HG03575 (cell line): Measurements from ENCODE around the gene KCNAB1.

Source experiments
- ATAC-seq: cut with Tn5 transposase; IDR thresholded peaks from one replicate; pipeline ENCODE4 v1.9.1; 2021; ENCODE audit not compliant: unreplicated experiment, insufficient number of reproducible peaks, low FRiP score; ENCODE audit errors: extremely low read depth

KCNAB1 gene

DNA sequence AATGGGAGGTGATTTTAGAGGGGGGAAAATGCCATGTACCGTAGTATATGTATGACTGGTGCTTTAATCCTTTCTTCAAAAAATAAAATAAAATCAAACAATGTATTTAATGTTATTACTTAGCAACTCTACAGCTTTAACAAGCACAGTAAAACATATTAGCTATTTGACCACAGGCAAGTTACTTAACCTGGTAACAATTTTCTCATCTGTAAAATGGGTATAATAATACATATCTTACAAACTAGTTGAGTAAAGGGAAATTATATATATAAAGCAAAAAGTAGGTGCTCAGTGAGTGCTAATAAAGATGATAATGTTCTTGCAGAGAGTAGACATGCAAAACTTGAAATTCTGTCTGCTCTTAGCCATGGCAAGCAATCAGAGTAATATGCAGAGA lies 406.7 kb downstream of the KCNAB1 start:
- ATAC-seq: no peak

DNA sequence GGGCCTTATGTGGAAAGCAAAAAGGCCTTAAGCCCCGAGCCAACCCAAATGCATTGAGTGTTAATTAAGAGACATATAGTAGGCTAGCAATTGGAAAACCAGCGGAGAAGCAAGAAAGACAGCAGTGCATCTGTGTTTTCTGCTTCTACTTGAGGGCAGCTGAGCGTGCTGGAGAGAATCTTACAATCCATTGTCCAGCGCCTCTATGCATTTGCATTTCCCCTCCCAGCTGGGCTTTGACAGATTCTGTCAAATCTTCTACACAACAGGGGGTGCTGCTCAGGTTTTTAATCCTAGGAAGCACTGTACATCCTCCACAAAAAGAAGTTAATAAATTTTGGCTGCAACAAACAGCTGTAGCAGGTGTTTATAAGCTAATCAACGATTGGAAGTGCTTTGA lies 410.6 kb downstream of the KCNAB1 start:
- ATAC-seq: no peak

DNA sequence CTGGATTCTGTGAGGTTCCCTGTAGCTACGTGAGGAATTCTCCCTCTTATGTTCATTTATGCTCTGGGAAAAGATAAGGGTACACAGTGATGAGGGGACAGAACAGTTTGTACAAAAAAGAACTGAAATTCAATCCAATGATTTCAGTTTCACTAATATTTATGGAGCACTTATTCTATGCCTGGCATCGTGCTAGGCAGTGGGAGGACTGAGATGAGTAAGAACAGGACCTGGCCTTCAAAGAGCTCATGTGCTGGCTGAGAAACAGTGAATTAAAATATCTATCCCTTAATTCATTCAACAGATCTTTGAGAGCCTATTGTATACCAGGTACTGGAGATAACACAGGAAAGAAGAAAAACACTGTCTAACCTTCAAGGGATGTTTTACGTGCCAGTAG lies 412.4 kb downstream of the KCNAB1 start:
- no peak for ATAC-seq

DNA sequence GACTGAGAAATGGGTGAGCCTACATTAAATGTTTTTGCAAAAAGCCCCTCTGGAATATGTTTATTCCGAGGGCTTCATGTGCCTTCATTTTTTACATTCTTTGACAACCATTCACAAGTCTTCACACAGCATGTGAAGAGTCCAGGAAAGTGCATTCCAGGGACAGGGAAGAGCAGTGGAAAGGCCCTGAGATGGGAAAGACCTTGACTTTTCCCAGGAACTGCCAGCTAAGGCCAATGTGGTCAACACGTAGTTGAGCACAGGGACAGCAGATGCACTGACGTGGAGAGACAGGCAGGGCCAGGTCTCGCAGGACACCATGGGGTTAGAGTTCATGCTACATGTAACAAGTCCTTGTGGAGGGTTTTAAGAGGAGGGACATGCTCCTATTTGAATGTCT lies 412.8 kb downstream of the KCNAB1 start:
- no peak for ATAC-seq

DNA sequence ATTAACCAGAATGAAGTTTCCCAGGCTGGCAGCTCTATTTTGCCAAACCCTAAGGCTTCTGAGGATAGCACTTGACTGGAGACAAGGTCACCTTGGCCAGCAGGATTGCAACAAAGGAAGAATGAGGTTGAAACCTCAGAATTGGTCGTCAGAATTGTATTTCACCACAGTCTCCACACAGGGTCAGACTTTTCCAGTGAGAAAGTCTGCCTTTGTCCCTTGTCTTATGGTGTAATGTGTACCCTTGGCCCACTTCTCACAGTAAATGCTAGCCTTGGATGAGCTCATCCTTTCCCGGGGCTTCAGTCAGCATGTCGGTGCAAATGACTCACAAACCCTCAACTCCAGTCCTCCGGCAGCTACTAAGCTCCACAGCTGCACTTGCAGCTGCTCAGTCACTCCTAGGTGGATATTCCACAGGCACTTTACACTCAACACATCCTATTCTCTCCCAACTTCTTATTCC lies 414.8 kb downstream of the KCNAB1 start:
- ATAC-seq: no peak

DNA sequence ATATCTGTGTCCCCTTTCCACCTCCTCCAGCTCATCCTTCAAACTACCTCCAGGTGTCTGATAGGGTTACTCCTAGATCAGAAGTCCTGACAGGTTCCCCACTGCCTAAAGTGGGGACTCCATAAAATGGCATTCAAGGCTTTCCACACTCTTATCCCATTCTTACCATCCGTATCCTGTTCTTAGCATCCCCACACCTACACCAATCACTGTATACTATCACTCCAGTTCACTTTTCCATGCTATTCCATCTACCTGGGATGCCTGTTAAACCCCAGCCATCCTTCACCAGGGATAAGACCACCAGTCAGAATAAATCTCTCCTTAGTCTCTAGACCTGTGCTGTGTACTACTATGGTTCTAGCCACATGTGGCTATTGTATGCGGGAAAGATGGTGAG lies 415.4 kb downstream of the KCNAB1 start:
- no peak for ATAC-seq

DNA sequence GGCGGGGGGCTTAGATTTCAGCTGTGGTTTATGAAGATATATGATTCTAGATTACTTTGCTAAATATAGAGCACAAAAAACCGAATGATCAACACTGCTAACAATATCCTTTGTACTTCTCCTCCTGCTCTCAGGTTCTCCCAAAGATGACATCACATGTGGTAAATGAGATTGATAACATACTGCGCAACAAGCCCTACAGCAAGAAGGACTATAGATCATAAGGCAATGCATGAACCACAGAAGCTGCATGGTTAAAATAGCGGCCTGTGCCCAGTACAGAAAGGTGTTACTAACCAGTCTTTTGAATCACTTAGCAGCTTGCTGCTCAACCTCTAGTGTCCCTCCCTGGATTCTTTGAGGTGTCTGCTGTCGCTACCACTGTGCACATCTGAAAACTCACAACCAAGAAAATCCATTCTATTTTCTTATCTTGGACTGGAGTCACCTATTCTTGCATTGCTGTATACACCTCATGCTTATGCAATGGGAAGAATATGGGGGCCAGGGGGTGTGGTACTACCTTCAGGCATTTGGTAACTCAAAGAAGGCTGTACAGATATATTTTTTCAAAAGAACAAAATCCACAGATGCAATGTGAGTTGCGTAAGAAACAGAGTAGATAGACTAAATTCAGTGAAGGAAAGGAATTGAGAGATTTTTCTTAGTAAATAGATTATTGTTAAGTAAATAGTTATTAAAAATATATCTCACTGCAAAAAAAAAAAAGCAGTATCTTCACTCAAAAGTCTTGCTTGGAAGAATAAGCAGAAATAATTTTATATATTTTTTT lies 416.3 kb downstream of the KCNAB1 start:
- ATAC-seq: no peak

DNA sequence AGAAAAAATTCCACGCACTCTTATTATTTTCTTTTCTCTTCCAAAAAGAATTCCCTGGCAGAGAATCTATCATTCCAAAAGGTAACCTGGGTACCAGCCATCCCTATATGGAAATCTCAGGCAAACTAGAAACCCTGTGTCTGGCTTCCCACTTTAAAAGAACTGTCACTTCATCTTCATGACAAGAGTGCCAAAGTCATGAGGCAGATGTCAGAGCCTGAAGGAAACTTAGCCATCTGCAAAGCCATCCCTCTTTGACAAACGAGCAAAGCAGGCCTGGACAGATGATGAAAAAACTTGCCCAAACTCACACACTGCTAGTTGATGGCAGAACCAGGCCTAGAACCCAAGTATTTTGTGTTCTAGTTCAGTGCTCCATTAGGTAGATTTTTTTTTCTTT lies 418.7 kb downstream of the KCNAB1 start:
- ATAC-seq: no peak

DNA sequence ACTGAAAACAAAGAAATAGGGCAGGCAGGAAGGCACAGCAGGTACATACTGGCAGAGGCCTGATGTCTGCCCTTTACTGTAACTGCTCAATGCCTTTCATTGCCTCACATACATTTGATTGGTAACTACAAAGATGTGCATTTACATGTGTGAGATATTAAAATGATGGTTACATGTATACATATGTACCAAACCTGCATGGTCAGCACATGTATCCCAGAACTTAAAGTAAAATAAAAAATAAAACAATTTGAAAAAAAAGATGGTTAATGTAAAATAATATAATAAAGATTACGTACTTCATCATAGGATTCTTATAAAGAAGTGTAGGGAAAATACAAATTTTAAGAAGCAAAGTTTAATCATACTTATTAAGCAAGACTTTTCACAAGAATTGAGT lies 419.4 kb downstream of the KCNAB1 start:
- no peak for ATAC-seq

DNA sequence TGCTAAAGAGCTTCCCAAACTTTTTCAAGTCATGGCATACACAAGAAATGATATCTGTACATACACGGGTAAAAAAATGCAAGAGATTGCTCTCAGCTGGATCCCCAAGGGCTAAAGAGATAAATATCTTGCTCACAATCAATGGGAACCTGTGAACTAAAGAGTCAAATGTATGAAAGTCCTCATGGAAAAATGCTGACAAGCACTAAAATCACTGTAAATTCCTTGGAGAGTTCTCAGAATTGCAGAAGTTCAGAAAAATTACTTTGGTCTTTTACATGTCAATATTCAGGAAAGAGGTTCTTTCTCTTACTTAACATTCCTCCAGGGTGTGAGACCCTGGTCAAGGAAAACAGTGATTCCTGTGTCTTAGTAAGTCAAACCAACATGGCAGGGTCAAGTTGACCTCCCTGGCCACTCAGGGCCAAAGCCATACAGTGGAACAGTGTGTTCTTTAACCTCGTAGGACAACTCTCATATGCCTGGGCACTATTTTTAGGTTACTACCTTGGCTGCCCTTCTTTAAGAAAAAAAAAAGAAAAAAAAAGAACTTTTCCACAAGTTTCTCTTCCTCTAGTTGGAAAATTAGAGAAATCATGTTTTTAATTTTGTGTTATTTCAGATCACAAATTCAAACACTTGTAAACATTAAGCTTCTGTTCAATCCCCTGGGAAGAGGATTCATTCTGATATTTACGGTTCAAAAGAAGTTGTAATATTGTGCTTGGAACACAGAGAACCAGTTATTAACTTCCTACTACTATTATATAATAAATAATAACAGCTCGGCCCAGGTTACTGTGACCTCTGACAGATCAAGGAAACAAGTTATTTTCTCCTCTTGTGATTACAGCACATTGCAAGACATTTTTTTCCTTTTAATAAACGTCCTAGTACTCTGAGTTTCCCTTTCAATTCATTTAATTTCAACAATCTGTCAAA lies 422.0 kb downstream of the KCNAB1 start:
- ATAC-seq: no peak

DNA sequence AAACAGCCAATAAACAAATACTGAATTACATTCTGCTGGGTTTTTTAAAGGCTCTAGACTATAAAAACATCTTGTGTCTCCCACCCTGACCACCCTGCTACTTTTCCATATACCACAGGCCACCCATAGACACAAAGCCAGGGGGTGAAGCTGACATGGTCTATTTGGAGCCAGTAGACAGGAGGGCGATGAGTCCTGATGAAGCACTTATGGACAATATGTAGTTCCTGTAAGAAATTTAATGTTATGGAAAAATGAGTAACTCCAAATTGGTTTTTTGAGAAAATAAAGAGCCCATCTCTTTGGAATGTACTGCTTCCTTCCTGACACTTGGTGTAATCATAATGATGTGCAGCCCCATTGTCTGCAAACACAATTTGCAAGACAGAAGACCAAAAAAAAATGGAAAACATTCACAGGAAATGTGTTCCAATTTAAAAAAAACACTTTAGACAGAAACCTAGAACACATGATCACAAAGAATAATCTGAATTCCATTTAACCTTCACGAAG lies 422.7 kb downstream of the KCNAB1 start:
- ATAC-seq: no peak

DNA sequence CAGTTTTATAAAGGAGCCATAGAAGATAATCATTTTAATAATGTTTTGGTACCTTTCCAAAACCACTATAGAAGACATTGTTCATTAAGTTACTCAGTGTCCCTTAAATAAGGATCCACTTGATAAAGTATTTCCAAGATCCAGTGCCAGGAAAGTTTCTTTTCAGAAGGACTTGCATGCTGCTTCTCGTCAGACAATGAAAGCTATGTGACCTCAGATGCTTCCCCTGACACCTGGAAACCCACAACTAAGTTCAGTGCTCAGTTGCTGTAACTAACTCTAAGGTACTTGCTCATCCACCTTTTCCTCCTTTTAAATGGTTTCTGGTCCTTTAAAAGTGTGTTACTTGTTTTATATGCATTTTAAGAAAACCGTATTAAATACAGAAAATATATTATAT lies 427.3 kb downstream of the KCNAB1 start:
- no peak for ATAC-seq

DNA sequence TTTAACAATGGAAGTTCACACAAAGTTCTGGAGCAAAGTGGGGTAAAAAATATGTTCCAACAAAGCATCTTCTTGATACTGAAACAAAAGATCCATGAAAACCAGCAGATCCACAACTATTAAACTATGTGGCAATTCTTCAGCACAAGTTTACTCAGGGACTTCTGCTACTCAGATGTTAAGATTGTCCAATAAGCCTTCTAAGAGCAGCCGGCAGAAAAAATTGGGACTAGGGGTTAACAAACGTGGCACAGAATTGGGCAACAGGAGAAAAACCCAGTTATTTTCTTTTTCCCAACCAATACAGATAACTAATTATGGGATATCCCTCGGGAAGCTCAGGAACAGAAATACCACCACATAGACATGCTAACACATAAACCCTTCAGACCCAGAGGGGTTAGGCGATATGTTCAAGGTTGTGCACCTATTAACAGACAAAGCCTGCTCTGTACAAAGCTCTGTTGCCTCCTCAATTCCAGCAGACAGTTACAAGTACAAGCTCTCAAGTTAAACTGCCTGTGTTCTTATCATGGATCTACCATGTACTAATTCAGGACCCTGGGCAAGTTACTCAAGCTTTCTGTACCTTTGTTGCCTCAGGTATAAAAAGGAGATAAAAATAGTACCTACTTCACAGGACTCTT lies 427.8 kb downstream of the KCNAB1 start:
- no peak for ATAC-seq

DNA sequence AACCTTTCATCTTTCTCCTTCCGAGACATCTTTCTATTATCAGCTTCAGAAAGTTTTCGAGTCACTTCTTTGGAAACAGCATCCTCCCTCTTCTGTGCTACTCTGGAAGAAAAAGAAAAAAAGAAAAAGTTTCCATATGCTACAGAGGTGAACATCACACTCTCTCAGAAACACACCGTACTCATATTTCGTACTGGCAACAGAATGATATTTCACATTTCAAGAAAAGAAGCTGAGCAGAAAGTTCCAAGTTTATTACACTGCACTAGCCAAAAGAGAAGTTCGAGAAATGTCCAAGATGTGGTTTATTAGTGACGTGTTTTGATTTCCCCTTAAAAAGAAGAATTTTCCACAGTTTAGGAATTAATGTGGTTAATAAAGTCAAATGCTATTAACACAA lies 428.5 kb downstream of the KCNAB1 start:
- no peak for ATAC-seq

DNA sequence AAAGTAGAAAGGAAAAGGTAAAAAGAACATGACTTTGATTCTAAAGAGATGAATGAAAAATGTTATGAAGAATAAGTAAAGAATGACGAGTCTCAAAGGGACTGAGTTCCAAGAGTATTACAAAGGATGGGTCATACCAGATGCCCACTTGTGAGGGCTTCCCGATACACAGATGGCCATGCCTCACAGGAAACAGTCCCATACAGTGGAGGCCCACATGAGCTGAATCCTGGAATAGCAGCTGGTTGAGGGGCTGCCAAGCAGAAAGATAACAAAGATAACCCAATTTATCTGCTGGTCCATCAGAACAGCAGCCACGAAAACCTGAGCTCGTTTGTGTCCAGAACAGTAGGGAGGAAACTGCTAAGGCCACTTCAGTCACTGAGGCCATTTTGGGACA lies 430.9 kb downstream of the KCNAB1 start:
- ATAC-seq: no peak

DNA sequence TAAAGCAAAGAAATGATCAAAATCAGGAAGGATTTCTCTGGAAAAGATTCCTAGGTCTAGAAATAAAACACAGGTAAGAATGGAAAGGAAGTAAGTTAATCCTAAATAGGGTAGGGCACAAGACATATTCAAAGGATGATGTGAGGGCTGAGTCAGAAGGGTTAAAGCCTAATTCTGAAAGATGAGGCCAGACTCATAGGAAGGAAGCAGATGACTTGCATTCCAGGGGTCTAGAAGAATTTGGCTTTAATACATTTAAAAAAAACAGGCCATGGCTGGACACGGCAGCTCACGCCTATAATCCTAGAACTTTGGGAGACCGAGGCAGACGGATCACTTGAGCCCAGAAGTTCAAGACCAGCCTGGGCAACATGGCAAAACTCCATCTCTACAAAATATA lies 431.4 kb downstream of the KCNAB1 start:
- ATAC-seq: no peak

DNA sequence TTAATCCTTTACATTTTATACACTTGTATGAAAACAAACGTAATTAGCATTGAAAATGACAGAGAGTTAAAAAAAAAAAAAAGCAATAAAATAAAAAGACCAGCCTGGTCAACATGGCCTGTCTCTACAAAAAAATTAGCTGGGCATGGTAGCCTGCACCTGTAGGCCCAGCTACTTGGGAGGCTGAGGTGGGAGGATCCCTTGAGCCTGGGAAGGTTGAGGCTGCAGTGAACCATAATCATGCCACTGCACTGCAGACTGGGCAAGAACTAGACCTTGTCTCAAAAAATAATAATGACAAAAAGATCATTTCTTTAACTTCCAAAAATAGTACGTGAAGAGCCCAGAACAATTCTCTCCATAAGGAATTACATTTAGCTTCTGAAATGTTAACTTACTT lies 432.6 kb downstream of the KCNAB1 start:
- no peak for ATAC-seq

DNA sequence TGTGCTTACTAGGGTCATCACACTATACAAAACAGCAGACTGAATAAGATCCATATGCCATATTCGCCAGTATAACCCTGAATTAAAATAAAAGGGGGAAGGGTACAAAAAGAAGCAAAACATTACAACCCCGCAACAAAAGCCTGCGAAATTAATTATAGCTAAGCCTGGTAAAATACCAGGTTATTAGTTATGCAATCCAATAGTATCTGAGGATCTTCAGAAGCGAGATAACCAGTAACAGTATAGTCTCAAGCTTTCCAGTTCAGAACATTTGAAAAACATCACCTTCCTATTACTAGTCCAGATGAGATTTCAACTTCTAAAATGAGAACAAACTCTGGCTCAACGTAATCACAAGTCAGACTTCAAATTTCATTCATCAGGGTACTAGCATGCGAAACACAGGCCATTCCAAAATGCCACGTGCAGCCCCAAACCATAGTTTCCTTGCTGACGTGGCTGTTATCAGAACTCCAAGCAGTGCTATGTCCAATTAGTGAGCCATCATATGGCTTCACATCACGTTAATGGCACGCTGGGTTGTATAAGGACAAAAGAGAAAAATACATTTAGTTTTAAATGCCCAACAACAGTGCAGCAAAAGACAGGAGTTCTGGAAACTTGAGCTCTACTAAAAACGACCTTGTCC lies 433.5 kb downstream of the KCNAB1 start:
- no peak for ATAC-seq

DNA sequence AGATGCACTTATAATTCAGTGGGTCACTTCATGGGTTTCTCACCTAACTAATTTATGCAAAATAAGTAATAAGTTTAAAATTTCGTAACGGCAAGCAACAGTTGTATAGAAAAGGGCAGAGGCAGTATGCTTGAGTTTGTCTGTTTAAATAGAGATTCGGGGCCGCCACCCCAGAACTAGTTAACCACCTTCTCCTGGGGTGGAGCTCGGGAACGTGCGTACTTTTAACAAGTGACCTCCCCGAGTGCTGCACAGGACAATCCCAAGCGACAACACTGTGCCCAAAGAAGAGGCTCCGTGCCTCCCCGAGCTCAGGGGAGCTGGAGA lies 434.1 kb downstream of the KCNAB1 start:
- ATAC-seq: no peak
